Spinal cord (tissue), 10 donors: ENCODE results near the gene BCOR. TPM values are rescaled to one million over a fixed set of nuclear protein-coding genes. Genes with fewer than 3 reads are reported as not detected.

Experiments used
- DNase-seq, 6 donors: peaks; one replicate each; pipeline versions ENCODE4 v3.0.0 to v3.0.0-alpha.2; 2013 to 2015; ENCODE audit warnings: low spot score in 6 of 6, low read depth in 4 of 6
- H3K27ac ChIP-seq: one replicate; pipeline ENCODE4 v1.5.1; 2013; ENCODE audit warnings: low read depth, low read length, control low read depth
- H3K27me3 ChIP-seq: one replicate; pipeline ENCODE4 v1.6.1; 2013; ENCODE audit warnings: low read length; ENCODE audit not compliant: control insufficient read depth, insufficient read depth
- H3K36me3 ChIP-seq: one replicate; pipeline ENCODE4 v1.6.1; 2013; ENCODE audit warnings: low read length; ENCODE audit not compliant: control insufficient read depth, insufficient read depth
- H3K4me1 ChIP-seq: one replicate; pipeline ENCODE4 v1.6.1; 2013; ENCODE audit warnings: low read length; ENCODE audit not compliant: control insufficient read depth, insufficient read depth
- H3K4me3 ChIP-seq: one replicate; pipeline ENCODE4 v1.5.1; 2013; ENCODE audit warnings: low read depth, low read length, control low read depth
- H3K9me3 ChIP-seq: one replicate; pipeline ENCODE4 v1.6.1; 2013; ENCODE audit warnings: low read length; ENCODE audit not compliant: control insufficient read depth, insufficient read depth
- WGBS: methylation state at CpG from one replicate; pipeline ENCODE4 v1.1.5; 2013; ENCODE audit warnings: missing lambda C conversion rate; ENCODE audit not compliant: insufficient coverage; 5-methylcytosine and 5-hydroxymethylcytosine counted together
- polyA plus RNA-seq, 2 donors: library from polyadenylated mRNA; unstranded; fragments of 120-200 nt; gene quantifications; one replicate each; pipeline ENCODE4 v1.2.1, GENCODE V29; 2013; ENCODE audit not compliant: insufficient read length in 2 of 2
- total RNA-seq, 2 donors: library from RNA; depleted of rRNA in 1 of 2; stranded (reverse); fragments of 120-200 nt in 1 of 2; fragments of >200 nt in 1 of 2; gene quantifications; one replicate each; pipeline versions ENCODE4 v1.2.3 to v1.2.4, GENCODE V29; 2013 to 2014
- donor health status: healthy.

BCOR gene
- total and polyA plus RNA-seq, 4 donors = 26.7 to 32.3 (median 31.6) TPM

GRCh38 chrX:40092808-40093435 is 4.8 kb downstream of the BCOR start:
- Histone ChIP-seq H3K9me3 (no peaks in the 10 kb centered on the region), H3K4me3 (no peak overlapping the region), H3K27me3 (peaks cover 52% of the 10 kb centered on the region), H3K4me1 (peaks cover 54% of the 10 kb centered on the region), H3K27ac (no peak overlapping the region), H3K36me3 (no peaks in the 10 kb centered on the region)
- peak in 1 of 6 donors; percentile 5 for DNase-seq
- 26% methylated on average over 5 of the region's 9 CpGs for WGBS

GRCh38 chrX:40091691-40092421 is 5.9 kb downstream of the BCOR start:
- peaks cover 58% of the 10 kb centered on the region for H3K27me3 ChIP-seq
- no peak for DNase-seq
- WGBS = 29% methylated on average over 67 of the region's 70 CpGs
- H3K27ac ChIP-seq = no peak overlapping the region
- H3K9me3 ChIP-seq = no peaks in the 10 kb centered on the region
- peaks cover 58% of the 10 kb centered on the region for H3K4me1 ChIP-seq
- no peak overlapping the region for H3K4me3 ChIP-seq
- no peaks in the 10 kb centered on the region for H3K36me3 ChIP-seq

- Histone ChIP-seq H3K27ac (no peak overlapping the region), H3K4me3 (no peak overlapping the region), H3K4me1 (peaks cover 67% of the 10 kb centered on the region), H3K36me3 (no peaks in the 10 kb centered on the region), H3K9me3 (no peaks in the 10 kb centered on the region), H3K27me3 (peaks cover 60% of the 10 kb centered on the region)
- WGBS = 53% methylated on average over 3 of the region's 7 CpGs
- DNase-seq = no peak
Measured at GRCh38 chrX:40090961-40091360, 6.8 kb downstream of the BCOR start.

- H3K4me1 ChIP-seq = peaks cover 72% of the 10 kb centered on the region
- WGBS = 7% methylated on average over 54 of the region's 63 CpGs
Measured at GRCh38 chrX:40090050-40090804, 7.5 kb downstream of the BCOR start.

GRCh38 chrX:40088803-40089540 is 8.8 kb downstream of the BCOR start:
- Histone ChIP-seq H3K4me3 (no peak overlapping the region), H3K4me1 (peaks cover 78% of the 10 kb centered on the region), H3K36me3 (no peaks in the 10 kb centered on the region), H3K9me3 (no peaks in the 10 kb centered on the region), H3K27me3 (peaks cover 56% of the 10 kb centered on the region), H3K27ac (no peak overlapping the region)
- no peak for DNase-seq
- WGBS = 42% methylated on average over 5 of the region's 9 CpGs

More at GRCh38 chrX:40090050-40090804, 7.5 kb downstream of the BCOR start:
- Histone ChIP-seq H3K9me3 (no peaks in the 10 kb centered on the region), H3K36me3 (no peaks in the 10 kb centered on the region), H3K27ac (no peak overlapping the region), H3K4me3 (peak overlapping the region; percentile 21), H3K27me3 (peaks cover 58% of the 10 kb centered on the region)
- peak in 2 of 6 donors; percentile 23 to 53 for DNase-seq

- peaks cover 80% of the 10 kb centered on the region for H3K4me1 ChIP-seq
- H3K27me3 ChIP-seq = peaks cover 55% of the 10 kb centered on the region
- no peaks in the 10 kb centered on the region for H3K9me3 ChIP-seq
- DNase-seq = peak in 2 of 6 donors; percentile 25 to 57
- peak overlapping the region; percentile 40 for H3K27ac ChIP-seq
- 23% methylated on average over 4 of the region's 5 CpGs for WGBS
- H3K36me3 ChIP-seq = no peaks in the 10 kb centered on the region
- no peak overlapping the region for H3K4me3 ChIP-seq
Measured at GRCh38 chrX:40088299-40088625, 9.5 kb downstream of the BCOR start.

- Histone ChIP-seq H3K27me3 (peaks cover 59% of the 10 kb centered on the region), H3K36me3 (no peaks in the 10 kb centered on the region), H3K9me3 (no peaks in the 10 kb centered on the region), H3K4me3 (no peak overlapping the region), H3K4me1 (peaks cover 85% of the 10 kb centered on the region), H3K27ac (peak overlapping the region; percentile 40)
- peak in 2 of 6 donors; percentile 23 to 25 for DNase-seq
- WGBS = 12% methylated on average over 7 of the region's 13 CpGs
Measured at GRCh38 chrX:40087425-40088298, 10.1 kb downstream of the BCOR start.

- peaks cover 84% of the 10 kb centered on the region for H3K4me1 ChIP-seq
- WGBS = 12% methylated on average over 25 of the region's 30 CpGs
- H3K27me3 ChIP-seq = peaks cover 55% of the 10 kb centered on the region
- no peaks in the 10 kb centered on the region for H3K36me3 ChIP-seq
- DNase-seq = peak in 2 of 6 donors; percentile 81 to 84
- no peak overlapping the region for H3K4me3 ChIP-seq
- H3K27ac ChIP-seq = peak overlapping the region; percentile 63
- H3K9me3 ChIP-seq = no peaks in the 10 kb centered on the region
Measured at GRCh38 chrX:40086569-40087335, 11.0 kb downstream of the BCOR start.
